GM19099 (cell line): ENCODE results near the gene MAP3K20.

Experiments
- POLR2A ChIP-seq: IDR thresholded peaks from 3 replicates; pipeline ENCODE4 v1.6.1; 2011; ENCODE audit warnings: low read depth; ENCODE audit not compliant: insufficient read length; ENCODE audit errors: extremely low read depth

MAP3K20 gene

DNA sequence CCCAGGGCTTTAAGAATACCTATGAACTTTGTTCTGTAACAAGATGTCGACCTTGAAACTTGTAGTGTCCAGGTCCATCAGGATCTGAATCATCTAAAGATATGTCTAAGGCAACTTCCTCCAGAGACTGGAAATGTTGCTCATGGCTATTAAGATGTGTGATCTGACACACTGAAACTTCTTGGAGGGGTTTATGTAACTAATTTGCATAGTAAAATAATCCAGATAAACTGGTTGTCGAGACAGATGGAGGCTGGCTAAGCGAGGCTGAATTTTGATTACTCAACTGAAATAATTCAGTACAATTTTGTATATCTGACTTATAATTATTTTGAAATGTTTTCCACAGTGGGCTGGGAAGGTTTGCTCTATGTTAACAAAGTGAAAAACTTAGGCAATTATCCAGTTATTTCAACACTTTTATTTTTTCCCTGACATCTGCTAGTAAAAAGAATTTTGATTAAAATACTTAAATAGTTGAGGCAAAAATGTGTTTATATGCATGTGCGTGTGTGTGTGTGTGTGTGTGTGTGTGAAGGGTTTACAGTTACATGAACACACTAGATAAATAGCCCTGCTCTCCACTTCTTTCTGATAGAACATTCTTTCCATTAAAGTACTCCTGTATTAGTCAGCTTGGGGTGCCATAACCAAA lies 11.4 kb upstream of the MAP3K20 start:
- no peak for TF ChIP-seq POLR2A

DNA sequence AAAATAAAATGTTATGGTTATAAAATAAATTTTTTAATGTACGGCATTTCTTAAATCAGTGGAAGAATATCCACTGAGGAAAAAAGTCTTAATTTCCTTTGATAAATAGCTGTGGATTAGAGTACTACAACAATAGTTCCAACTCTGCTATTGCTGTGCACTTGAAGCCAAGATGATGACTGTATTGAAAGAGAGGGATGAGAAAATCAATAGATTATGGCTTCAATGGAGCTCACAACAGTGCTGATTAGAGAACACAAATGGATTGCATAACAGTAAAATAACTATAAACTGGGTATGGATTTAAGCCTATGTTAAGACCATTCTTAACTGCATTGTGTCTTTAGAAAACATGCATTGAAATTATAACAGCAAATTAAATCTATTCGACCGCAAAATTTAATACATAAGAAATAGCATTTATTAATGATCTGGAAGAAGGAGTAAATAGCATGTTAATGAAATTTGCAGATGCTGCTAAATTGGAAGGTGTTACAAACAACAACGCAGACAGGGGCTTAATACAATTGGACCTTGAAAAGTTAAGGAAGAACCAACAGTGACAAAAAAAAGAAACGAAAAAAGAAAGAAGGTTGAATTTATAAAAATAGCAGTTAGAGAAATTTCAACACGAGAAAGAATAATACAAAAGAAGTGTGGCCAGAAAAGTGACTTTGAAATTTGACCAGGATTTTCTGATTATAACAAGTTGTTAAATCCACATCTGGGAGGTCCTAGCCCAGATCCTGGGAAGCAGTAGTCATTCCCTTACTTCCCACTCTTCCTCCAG lies 8.6 kb upstream of the MAP3K20 start:
- no peak for TF ChIP-seq POLR2A

DNA sequence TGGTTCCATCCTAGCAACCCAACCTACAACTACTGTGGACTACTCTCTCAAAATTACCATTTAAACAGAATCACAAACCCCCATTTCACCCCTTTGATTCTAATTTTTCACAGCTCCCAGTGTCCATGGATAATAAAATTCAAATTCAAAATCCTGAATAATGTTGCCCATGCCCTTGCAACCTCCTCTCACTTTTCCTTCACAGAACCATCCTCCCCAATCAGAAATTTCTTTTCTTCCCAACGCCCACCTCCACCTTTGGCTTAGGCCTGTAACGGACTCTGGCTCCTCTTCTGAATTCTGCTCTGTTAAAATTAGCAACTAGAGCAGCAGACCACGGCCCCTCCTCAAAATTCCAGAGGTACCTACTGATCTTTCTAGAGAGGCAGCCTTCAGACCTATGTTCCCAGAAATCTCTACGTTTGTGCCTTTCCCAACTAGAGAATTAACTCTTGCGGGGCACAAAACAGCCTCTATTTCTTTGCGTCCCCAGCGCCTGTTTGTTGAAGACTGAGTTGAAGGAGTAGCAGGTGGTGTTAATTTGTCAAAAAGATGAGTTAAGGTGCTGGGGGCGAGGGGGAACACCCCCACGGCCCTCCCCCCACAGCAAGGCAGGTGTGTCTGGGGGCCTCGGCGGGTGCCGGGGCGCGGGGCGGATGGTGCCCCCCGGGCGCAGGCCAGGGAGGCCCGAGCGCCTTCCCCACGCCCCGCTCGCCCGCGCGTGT lies 428 bp upstream of the MAP3K20 start:
- TF ChIP-seq POLR2A, result no peak

DNA sequence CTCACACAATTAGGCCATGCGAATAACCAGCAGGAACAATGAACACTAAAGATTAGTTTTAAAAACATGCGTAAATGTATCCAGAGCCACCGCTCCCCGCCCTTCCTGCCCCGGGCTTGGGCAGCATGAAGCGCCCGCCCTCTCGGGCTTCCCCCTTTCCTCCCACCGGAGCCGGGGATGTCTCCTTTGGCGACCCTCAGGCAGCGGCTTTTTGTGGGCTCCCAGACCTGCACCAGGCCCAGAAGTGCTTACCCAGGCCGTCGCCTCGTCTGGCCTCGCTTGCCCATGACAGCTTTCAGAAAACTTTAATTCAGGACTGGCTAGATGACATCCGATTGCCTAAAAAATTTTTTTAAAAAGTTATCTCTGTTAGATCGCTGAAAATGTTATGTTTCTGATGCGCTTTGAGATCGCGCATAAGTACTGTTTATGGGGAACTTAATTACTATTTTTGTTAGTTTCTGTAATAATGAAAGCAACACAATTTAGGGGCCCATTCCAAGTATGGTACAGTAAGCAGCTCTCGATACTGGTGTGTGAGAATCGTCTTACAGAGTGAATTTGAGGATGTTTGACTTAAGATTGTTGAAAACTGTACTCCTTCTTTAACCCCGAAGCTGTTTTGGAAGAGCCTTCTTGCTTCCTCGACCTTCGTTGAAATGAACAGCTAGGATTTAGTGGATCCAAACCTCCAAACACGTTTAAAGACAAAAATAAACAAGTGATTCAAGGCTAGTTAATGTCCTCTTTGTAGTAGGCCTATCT lies 1.1 kb downstream of the MAP3K20 start:
- TF ChIP-seq POLR2A, result no peak

DNA sequence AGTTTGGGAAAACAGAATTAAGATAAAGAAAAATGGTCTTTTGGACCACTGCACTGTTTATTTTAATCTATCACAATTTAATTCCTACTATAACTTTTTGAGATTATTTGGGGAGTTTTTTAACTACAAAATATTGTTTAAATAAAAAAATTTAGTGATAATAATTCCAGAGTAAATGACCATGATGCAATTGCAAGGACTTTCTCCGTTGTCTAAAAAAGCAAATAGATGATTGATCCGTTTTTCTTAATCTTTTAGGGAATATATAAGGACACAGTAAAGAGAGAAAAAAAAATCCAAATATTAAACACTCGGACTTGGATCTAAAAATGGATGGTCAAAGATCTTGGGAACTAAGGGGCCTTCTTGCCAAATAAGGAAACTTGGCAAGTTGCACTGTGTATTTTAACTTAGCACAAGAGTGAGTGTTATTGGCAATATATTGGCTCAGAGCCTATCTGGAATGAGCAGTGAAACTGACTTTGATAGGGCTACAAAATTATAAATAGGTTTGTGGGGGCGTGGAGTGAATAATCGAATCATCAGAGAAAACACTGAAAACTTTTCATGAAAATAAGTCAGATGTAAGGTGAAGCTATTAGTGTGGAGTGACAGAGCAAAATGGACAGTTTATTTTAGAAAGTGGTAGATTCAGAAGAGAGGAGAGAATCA lies 2.0 kb downstream of the MAP3K20 start:
- no peak for TF ChIP-seq POLR2A

DNA sequence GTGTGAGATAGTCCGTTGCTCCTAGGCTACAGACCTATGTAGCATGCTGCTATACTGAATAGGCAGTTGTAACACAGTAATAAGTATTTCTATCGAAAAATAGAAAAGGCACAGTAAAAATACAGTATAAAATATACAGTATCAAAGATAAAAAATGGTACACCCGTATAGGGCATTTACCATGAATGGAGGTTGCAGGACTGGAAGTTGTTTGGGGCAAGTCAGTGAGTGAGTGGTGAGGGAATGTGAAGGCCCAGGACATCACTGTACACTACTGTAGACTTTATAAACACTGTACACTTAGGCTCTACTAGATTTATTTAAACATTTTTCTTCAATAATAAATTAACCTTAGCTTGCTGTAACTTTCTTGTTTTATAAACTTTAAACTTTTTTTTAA lies 3.5 kb downstream of the MAP3K20 start:
- no peak for TF ChIP-seq POLR2A

DNA sequence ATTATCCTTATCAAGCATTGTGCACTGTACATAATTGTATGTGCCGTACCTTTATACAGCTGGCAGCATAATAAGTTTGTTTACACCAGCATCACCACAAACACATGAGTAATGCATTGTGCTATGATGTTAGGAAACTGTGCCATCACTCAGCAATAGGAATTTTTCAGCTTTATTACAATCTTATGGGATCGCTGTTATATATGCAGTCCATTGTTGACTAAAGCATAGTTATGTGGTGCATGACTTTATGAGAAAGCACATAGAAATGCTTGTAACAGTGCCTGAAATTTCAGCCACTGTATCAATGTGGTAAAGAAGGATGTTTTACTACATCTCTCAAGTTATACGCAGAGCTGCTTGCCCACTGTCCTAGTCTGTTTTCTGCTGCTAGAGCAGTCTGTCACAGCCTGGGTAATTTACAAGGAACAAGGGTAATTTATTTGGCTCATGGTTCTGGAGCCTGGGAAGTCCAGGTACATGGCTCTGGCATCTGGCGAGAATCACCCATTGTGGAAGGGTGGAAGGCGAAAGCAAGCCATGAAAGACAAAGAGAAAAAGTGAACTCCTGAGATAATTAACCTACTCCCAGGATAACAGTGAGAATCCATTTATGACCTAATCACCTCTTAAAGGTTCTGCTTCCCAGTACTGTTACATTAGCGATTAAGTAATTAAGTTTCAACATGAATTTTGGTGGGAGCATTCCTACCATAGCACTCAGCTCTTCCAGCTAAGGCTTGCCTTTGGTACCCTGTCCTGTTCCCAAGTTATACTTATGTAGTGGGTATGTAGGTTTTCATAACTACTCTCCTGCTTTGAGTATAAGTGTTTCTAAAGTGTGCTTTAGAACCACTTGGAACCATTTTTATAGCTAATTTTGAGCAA lies 4.6 kb downstream of the MAP3K20 start:
- no peak for TF ChIP-seq POLR2A

DNA sequence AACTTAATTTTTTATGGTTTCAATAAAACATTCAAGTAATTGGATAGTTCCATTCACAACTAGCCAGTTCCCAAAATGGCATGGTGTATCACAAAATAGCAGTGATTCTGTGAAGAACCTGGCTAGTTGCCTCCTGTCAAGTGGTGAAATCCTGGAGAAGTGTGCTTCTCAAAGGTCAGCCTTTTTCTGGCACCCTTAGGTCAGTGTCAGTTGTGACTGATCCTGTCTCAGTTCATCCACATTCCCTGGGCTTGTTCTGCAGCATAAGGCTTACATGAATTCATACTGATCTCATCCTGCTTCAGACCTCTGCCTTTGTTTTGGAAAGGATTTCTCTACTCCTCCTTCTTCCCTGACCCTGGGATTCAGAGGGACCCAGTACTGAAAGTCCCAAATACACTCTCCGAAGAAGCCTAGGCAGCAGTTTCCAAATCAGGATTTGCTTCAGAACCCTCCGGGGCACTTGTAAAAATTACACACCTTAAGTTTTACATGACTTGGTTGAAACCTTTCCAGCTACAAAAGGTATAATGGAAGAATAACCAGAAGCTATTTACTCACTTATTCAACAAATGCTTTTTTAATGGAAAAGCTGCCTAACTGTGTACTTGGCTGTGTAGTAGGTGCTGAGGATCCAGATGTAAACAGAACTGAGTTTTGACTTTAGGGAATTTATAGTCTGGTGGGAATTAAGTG lies 11.0 kb downstream of the MAP3K20 start:
- TF ChIP-seq POLR2A, result no peak

DNA sequence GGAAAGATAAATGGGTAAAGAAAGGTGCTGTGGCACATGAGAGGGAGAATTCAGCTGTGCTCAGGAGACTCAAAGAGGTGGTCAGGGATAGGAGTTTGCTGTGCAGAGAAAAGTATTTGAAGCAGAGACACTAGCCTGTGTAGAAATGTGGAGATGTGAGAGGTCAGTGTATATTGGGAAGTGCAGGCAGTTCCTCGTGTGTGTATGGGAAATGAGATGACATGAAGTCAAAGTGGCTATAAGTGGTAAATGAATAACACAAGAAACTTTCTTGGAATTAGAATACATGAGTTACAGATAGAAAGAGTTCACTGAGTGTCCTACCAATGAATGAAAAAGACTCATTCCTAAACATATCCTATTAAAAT lies 11.6 kb downstream of the MAP3K20 start:
- TF ChIP-seq POLR2A, result no peak

DNA sequence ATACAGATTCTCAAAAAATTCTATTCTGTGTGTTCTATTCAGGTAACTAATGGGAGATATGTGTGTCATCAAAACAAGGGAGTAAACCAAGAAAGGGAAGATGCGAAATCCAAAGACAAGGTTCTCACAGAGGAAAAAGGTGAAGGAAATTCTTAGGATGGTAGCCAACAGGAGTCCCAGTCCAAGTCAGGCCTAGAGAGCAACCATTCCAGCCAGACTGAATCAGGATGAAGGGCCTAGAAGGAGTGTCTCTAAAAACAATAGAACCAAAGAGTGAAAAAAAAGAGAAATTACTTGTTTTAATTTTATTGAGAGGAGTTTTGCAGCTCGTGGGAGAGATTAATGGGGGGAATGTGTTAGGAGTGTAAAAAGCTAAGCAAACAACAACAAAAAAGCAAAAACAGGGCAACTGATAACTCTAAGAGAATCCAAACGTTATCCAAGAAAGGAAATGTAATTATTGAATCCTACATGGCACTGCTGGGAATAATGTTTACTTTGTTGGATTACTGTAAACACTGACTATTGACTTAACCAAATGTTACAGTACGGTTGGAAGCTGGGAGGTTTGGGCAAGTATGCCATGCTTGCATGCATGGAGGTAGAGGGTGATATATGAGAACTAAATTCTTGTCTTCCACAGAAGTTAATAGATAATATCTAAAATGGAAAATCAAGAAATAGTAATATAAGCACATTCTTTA lies 12.3 kb downstream of the MAP3K20 start:
- no peak for TF ChIP-seq POLR2A

DNA sequence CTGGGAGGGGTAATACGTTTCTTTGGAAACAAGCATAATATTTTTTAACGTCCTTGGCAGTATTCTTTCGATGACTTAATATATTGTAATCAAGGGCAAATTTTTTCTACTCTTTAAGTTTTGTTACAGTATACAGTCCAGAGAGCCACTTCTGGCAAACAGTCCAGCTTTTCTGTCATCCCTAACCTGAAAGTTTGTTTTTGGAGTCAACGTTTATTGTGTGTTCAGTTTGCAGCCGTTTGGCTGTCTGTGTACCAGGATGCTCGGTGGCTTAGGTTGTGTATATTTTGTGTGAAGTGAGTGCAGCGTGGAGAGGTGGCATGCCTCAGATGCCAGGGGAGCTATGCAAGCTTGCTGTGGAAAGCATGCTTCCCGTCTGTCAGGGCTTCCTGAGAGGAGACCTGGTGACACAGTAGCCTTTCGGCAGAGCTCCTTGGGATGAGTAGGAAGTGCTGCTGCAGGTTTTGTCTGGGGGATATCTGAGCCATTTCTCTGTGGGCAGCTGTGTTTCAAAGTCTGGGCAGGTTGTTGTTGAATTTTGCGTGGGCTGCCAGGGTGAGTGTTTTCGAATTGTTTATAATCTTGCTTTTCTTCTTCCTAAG lies 14.7 kb downstream of the MAP3K20 start:
- no peak for TF ChIP-seq POLR2A

DNA sequence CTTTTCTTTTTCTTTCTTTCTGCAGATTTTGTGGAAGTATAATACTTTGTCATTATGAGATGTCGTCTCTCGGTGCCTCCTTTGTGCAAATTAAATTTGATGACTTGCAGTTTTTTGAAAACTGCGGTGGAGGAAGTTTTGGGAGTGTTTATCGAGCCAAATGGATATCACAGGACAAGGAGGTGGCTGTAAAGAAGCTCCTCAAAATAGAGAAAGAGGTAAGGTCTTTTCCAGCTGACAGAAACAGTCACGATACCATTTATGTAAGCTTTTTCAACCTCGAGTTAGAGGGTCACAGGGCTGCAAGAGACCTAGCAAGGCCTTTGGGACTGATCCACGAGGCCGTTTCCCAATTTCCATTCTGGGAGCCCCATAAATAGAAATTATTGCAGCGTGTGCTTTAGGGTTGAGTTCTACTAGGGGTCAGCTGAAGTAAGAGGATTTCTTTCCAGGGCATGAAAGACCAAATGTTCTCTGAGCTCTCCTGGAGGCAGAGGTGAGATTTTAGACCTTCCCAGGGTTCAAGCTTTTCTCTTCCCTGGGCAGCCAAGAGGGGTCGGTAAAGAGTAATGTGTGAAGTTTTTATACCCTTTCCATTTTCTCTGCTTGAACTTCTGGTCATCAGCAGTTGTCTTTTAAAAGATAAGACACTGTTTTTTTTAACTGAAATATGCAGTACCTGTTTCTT lies 15.5 kb downstream of the MAP3K20 start:
- no peak for TF ChIP-seq POLR2A
